NK-92 treated with Interleukin-12 subunit alpha and Interleukin-12 subunit beta, amount 100 ng/mL, for 24 hours (cell line): ENCODE results near the gene OCRL.
"Not testable (repeated sequence)": the region's sequence is repeated elsewhere in the genome, so short reads cannot be mapped to it uniquely, and the experiment has no call there.

ENCODE experiments used
- DNase-seq: peaks from one replicate; lab custom pipeline; 2025; lab: John Stamatoyannopoulos, UW

The OCRL gene

DNA sequence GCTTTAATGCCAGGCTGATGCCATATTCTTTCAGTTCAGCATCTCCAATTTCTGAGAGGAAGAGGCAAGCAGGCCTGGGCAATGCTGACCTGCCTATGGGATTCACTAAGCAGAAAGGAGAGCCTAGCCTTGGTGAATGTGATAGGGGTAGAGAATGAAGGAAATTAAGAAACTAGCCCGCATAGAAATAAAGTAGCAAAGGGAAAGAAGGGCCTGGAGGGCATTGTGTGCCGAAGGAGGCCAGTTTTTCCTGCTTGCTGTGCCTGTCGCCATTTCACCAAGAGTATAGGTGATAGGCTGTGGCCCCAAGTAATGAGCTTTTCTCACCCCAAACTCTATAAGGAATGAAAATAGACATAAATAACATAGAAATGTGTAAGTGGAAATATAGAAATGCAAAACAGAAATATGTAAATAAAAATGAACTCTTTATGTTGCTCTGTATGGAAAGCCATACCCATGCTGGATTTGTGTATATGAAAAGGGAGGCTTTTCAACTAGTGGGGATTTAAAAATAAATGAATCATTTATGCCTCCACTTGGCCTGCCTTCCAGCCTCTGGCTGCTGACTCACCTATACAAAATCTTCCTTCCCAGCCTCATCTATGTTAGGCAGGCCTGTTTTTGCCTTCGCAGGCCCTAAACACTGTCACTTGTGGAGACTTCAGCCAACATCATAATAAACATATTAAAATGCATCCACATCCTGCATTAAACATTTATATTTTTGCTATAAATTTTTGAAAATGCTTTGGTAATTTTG lies 5.1 kb upstream of the OCRL start:
- DNase-seq = no peak

DNA sequence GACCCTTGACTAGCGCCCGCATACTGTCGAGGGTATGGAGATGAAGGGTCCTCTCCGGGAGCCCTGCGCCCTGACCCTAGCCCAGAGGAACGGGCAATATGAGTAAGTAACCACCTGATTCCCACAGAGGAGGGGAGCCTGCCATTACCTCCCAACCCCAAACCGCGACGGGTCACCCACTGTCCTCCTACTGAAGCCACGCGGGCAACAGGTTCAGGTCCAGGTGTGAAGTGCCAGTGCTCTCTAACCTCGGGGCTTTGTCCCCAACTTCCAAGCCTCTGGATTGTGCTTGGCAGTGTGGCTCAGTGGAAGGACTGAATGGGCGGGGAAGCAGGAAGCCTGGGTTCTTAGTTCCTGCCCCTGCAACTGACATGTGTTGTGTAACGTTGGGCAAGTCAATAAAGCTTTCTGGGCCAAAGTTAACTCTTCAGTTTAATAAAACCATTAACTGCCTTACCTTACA lies 694 bp downstream of the OCRL start:
- no peak for DNase-seq

DNA sequence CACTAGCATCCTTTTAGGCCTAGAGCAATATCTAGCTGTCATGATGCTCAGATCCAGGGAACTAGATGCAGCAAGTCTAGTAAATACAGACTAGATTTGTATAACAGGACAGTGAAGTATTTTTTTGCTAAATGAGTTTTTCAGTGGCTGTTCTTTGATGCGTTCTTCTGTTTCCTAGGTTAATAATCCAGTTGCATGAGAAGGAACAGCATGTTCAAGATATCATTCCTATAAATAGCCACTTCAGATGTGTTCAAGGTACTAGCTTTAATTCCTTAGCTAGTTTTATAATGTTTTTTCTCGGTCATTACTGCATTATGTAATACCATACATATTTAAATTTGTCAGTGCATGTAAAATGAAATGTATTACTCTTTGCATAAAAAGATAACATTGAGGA lies 4.7 kb downstream of the OCRL start:
- DNase-seq = no peak

DNA sequence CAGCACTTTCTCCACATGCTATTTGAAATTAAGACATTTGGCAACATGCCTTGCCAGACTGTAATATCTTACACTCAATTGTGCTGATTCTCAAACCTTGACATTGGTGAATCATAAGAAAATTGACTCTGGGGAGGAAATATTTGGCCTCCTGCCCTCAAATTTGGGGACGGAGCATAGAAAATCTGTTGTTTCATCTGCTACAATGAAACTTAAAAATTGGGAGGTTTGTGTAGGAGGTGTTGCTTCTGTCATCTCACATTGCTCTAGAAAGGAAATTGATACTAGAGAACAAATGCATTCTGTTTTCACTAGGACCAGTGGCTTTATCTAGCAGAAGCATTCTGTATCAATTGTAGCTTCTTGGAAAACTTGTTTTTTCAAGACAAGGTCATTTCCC lies 5.3 kb downstream of the OCRL start:
- DNase-seq = no peak

DNA sequence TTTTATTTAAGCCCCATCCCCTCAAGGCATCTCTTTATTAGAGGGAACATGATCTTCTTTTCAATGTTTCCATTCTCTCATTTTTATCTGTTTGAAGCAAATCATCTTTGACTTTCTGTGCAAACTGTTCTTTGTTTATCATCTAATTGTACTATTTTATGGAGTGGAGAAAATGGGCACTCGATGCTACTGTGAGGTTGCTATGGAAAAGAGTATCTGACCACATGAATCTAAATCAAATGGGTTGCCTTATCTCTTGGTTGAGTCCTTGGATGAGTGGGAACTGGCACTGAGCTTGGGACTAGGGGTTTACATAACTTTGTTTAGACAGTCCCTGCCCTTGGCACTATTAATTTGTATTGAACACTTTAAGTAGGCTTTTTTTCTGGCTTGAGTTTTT lies 9.1 kb downstream of the OCRL start:
- DNase-seq = no peak

DNA sequence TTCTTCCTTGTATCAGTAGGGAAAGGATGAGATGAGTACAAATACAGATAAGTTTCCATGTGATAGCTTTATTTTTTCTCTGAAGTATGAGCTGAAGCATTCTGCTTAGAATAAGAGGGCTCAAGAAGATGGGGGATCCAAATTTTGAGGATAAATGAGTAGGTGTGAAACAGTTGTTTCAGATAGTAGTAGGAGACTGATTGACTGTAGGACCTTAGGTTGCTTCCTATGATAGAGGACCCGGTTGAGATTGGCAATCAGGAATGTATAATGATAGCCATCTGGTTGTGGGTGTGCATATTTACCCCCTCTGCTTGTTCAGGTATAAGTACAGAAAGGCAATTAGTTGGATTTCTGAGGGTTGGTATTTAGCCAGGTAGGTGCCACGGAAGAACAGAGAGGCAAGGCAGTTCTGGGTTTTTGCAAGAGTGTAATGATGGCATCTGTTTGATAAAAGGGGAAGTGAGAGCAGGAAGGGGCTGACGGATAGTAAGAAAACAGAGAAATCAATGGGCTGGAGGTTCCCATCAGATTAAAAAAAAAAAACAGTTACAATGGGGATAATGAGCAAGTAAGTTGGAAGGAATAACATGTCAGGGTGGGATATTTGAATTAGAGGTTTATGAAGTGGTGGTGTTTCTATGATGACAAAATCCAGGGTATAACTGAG lies 13.7 kb downstream of the OCRL start:
- DNase-seq = no peak

DNA sequence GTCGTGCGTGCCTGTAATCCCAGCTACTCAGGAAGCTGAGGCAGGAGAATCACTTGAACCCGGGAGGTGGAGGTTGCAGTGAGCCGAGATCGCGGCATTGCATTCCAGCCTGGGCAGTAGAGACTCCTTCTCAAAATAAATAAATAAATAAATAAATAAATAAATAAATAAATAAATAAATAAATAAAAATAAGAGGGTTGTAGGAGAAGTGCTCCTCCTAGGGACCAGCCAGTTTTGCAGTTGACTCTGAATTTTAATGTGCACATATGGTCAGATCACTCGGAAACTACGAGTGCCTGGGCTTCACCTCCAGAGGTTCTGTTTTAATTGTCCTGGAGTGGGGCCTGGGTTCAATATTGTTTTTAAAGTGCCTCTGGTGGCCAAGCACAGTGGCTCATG lies 14.8 kb downstream of the OCRL start:
- DNase-seq = not testable (repeated sequence)

DNA sequence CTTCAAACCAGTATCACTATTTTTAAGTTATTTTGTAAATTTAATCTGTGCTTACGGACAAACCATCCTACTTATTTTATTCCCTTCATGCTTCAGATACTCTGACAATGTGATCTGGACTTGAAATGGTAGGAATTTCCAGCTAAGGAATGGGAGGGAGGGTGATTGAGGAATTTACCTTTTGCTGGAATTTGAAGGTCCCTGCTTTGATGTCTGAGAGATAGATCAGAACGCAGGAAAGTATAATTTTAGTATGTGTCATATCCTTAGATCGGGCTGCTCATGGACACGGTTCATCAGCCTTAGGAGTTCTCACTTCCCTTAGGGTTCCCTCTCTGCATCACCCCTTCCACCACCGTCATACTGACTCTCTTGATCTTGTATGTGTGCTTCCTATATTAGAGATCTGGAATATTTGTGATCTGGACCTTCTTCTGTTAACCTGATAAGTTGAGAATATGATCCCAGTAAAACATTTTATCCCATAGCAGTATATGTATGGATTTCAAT lies 16.8 kb downstream of the OCRL start:
- no peak for DNase-seq

DNA sequence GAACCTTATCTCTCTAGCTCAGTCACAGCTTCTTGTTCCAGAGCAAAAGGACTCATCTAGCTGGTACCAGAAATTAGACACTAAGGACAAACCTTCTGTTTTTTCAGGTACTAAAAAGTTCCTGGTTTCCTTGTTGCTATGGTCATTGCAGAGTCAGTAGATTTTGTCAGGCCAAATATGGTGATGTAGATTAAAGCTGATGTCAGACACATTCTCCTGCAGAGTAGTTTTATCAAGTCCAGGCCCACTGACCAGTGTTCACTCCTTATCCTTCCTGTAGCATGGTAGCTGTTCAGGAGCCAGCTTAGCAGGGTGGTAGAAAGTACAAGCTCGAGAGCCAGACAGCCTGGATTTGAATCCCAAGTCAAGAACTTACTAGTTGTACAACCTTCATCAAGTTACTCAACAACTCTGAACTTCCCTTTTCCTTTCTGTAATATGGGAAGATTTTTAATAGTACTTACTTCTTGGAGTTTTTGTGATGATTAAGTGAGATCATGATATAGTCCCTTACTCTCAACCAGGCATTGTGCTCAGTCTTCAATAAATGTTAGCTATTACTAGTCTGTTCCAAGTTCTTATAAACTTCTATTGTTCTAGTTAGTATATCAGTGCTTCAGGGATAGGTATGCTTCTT lies 17.9 kb downstream of the OCRL start:
- no peak for DNase-seq

DNA sequence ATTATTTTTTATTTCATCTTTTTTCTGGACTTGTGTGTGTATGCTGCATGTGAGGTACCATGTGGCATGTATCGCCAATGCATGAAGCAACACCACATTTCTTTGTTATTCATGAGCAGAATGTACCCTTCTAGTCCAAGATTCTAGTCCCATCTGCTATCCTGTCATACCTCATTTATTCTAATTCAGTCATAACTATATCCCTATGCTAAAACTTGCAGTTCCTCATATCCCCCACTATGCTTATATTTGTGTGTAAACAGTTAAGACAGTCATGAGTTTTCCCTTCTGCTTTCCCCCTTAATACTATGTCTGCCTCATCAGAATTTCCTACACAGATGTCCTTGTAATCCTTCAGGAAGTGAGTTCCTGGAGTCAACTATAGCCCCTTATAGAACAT lies 19.7 kb downstream of the OCRL start:
- DNase-seq = no peak

DNA sequence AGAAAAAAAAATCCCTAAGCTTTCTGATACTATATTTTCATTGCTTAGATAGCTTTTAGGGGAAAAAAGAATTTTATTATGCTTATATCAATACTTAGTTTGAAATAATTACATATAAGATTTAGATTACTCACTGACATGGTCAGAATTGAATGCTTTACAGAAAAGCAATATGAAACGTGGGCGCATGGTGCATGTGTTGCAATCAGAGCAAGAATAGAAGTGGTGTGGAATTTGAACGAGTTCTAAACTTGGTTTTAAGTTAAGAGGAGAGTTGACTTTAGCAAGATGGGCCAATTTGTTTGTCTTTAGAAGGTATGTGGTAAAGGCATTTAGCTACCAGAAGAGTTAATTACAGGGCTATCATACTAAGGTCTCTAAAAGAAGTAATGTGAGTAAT lies 21.4 kb downstream of the OCRL start:
- no peak for DNase-seq

DNA sequence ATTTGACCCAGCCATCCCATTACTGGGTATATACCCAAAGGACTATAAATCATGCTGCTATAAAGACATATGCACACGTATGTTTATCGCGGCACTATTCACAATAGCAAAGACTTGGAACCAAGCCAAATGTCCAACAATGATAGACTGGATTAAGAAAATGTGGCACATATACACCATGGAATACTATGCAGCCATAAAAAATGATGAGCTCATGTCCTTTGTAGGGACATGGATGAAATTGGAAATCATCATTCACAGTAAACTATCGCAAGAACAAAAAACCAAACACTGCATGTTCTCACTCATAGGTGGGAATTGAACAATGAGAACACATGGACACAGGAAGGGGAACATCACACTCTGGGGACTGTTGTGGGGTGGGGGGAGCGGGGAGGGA lies 24.3 kb downstream of the OCRL start:
- DNase-seq = not testable (repeated sequence)

DNA sequence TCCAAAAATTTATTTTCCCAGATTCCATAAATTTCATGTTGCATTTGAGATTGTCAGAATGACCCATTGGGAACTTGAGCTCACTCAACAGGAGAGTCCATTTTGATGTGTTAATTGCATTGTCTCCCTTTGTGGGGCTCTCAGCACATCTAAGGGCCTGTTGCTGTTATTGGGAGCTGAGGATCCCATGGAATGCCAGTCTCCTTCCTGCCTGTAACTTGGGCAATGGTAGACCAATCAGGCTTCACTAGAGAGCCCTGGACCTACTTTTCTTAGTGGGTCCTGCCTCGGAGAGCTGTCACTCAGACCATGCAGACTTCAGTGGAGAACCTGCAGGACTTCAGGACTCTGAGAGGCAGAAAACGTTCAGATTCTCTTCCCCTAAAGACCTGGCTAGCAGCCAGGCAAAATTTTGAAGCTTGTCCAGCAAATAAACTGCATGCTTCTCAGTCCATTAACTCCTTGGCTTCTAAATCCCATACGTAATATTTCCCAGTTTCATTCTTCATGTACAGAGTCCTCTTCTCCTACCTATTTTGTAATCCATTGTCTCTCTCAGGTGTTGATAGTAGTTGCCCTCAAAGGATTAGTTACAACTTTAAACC lies 25.1 kb downstream of the OCRL start:
- no peak for DNase-seq

DNA sequence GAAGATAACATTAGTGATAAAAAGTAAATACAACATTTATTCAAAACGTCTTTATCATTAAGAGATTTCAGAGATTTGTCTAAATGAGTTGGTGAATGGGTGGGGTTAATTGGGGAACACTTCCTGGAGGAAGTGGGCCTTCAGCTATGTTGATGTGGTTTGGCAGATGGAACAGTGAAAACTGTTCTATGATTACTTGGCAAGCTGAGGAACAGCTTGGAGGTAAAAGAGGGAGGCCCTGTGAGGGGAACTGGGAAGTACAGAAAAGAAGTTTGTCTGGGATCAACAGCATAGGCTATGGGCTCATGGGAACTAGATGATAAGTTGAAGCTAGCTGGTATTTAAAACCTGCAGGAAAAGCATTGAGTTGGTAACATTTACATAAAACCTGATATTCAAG lies 26.0 kb downstream of the OCRL start:
- DNase-seq = no peak

DNA sequence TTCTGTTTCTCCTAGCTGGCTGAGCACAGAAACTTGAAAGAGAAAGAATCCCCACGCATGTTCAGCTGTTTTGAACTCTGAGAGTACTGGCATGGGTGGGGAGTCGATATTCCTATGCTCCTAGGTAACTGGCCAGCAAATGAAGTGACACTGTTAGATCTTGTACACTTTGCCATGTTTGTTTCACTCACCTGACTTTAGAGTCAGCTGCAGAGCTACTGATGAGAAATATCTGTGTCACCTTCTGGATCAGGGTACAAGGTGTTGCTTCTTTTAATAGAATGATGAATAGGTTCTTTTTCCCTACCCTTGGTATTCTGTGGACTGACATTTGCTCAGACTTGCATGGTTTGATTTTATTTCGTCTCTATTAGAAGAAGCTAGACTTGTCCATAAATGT lies 28.3 kb downstream of the OCRL start:
- DNase-seq = no peak

DNA sequence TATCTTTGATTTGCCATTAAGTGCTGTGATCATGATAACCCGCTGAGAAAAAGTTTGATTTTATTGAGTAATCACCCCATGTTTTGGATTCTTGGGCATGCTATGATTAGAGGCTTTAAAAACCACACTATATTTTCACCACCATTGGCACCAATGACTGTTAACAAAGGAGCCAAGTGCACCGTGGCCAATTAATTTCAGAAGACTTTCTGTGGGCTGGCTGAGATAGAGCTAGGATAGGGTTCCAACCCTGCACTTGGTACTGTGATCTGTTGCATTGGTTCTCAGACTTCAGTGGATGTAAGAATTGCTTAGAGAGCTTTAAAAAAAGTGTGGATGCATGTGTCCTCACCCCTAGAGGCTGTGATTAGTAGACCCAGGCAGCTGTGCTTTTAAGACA lies 32.4 kb downstream of the OCRL start:
- DNase-seq = no peak

DNA sequence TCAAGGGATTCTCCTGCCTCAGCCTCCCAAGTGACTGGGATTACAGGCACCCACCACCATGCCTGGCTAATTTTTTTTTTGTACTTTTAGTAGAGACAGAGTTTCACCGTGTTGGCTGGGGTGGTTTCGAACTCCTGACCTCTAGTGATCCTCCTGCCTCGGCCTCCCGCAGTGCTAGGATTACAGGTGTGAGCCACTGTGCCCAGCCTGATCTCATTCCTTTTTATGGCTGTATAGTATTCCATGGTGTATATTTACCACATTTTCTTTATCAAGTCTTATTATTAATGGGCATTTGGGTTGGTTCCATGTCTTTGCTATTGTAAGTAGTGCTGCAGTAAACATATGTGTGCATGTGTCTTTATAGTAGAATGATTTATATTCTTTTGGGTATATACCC lies 33.6 kb downstream of the OCRL start:
- DNase-seq = not testable (repeated sequence)

DNA sequence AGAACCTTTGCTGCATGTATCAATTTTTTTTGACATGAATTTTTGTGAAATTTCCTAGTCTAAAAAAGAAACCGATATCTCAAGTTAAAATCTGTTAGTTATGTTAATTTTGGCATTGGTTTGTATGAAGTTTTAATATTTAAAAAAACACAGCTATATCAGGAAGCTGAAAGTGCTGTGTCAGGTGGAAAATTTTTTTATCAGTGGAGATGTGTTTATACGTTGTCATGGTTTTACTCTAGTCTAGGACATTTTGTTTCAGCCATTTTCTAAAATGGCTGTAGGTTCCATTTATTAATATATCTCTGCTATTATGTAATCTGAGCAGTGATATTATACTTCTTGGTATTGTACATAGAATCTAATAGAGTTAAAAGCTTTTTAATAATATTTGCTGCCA lies 34.2 kb downstream of the OCRL start:
- no peak for DNase-seq

DNA sequence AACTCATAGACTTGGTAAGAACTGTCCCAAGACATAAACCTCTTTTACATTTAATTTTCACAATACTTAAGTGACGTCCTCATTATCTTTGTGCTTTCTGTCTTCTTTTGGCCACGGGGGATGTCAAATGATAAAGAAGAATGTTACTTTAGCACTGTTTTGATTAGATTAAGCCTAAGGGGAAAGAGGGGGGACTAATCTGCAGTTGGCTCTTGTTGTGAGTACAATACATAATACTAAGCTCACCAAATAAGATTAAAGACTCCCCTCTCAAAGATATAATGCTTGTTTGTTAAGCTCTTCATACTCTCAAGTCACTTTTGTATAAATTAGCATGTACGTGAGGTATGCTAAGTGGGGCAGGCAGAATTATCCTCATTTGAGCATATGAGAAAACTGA lies 36.5 kb downstream of the OCRL start:
- DNase-seq = no peak

DNA sequence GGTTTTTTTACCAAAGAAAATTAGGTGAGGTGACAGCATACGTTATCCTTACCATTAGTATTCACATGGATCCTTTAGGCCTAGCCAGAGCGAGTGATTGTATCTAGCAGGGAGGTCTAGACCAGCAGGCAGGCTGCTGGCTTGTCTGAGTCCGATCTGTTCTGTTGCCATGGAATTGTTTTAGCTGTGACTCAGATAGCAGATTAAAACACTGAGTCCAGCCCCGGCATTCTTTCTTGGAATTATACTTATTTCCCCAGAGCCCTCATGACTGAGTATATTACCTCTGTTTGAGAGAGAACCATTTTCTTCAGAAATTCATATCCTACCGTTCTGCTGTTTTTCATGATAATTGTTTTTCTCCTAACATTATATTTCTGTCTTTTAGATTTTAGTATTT lies 37.4 kb downstream of the OCRL start:
- DNase-seq = no peak

DNA sequence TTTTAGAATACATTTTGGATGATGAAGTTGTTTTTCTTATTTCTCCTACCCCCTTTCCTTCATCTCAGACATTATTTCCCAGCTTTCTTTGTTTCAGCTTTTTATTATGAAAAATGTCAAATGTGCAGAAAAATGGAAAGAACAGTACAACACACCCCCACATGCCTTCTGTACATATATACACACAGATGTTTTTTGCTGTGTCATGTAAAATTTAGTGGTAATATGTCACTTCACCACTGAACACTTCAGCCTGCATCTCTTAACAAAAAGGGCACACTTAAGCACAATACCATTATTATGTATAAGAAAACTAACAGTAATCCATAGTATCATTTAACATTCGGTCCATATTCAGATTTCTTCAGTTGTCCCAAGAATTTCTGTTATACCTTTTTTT lies 37.8 kb downstream of the OCRL start:
- DNase-seq = no peak

DNA sequence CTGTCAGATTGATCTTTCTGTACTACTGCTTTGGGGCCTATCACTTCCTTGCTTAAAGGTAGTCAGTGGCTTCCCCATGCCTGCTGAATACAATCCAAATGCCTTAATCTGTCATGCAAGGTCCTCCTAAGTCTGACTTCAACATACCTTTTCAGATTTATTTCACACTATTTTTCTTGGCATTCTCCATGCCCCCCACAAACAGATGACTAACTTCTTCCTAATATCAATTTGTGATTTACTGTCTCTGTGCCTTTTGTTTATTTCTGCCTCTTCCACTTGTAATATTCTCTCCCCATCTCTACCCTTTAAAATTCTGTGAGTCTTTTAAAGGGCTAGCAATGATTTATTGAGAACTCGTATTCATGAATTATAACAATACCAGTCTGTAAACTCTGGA lies 41.8 kb downstream of the OCRL start:
- no peak for DNase-seq

DNA sequence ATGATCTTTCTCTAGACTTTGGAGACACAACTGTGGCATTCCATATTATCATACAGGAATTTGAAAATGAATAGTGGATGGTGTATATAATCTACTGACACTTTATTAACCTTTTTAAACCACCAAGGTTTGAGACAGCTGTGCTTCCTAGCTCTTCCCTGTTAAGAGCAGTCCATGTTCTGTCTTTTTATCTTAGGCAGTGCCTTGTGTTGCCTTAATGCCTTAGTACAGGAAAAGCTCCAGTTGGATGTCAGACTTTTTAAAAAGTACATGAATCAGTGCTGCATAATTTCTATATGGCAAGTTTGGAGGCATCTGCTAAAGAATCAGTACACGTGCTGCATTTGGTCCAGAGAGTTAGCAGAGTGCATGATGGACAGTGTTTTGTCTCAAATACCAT lies 45.1 kb downstream of the OCRL start:
- no peak for DNase-seq
